ENCODE results near the gene ARMC9.

The ARMC9 gene

GRCh38 chr2:231317579-231317978 is 119.1 kb downstream of the ARMC9 start:
- no peak overlapping the region for H3K27ac ChIP-seq
- H3K36me3 ChIP-seq = peaks cover 13 to 23% (median 20%) of the 10 kb centered on the region in 3 donors
- intact Hi-C loops (cut with DNase I; ENCODE audit: low total_unique reads) = no loop called here
- no peaks in the 10 kb centered on the region for H3K27me3 ChIP-seq
- H3K9me3 ChIP-seq = no peaks in the 10 kb centered on the region
- DNase-seq = no peak
- TF ChIP-seq CTCF (IDR thresholded peaks at IDR 0.05) = no peak
- H3K4me1 ChIP-seq = no peaks in the 10 kb centered on the region
- H3K4me3 ChIP-seq = no peak overlapping the region

- DNase-seq = no peak
- H3K27ac ChIP-seq = no peak overlapping the region
- H3K9me3 ChIP-seq = no peaks in the 10 kb centered on the region
- no peaks in the 10 kb centered on the region for H3K4me1 ChIP-seq
- peaks cover 13 to 23% (median 20%) of the 10 kb centered on the region in 3 donors for H3K36me3 ChIP-seq
- H3K4me3 ChIP-seq = no peak overlapping the region
- intact Hi-C loops (cut with DNase I; ENCODE audit: low total_unique reads) = no loop called here
- no peak for TF ChIP-seq CTCF (IDR thresholded peaks at IDR 0.05)
- no peaks in the 10 kb centered on the region for H3K27me3 ChIP-seq
Observed at GRCh38 chr2:231318436-231318835, 120.0 kb downstream of the ARMC9 start.

- no peak overlapping the region for H3K27ac ChIP-seq
- H3K9me3 ChIP-seq = no peaks in the 10 kb centered on the region
- DNase-seq = no peak
- no peaks in the 10 kb centered on the region for H3K4me1 ChIP-seq
- H3K4me3 ChIP-seq = no peak overlapping the region
- intact Hi-C loops (cut with DNase I; ENCODE audit: low total_unique reads) = no loop called here
- peaks cover 13 to 23% (median 20%) of the 10 kb centered on the region in 3 donors for H3K36me3 ChIP-seq
- no peaks in the 10 kb centered on the region for H3K27me3 ChIP-seq
- TF ChIP-seq CTCF (IDR thresholded peaks at IDR 0.05) = no peak
Observed at GRCh38 chr2:231318954-231319353, 120.5 kb downstream of the ARMC9 start.

- no peaks in the 10 kb centered on the region for H3K4me1 ChIP-seq
- no peaks in the 10 kb centered on the region for H3K27me3 ChIP-seq
- H3K4me3 ChIP-seq = no peak overlapping the region
- no peak for TF ChIP-seq CTCF (IDR thresholded peaks at IDR 0.05)
- H3K27ac ChIP-seq = no peak overlapping the region
- DNase-seq = no peak
- intact Hi-C loops (cut with DNase I; ENCODE audit: low total_unique reads) = no loop called here
- H3K36me3 ChIP-seq = peaks cover 13 to 23% (median 20%) of the 10 kb centered on the region in 3 donors
- H3K9me3 ChIP-seq = no peaks in the 10 kb centered on the region
Observed at GRCh38 chr2:231319867-231320266, 121.4 kb downstream of the ARMC9 start.

- no peak for DNase-seq
- H3K4me1 ChIP-seq = no peaks in the 10 kb centered on the region
- H3K27me3 ChIP-seq = no peaks in the 10 kb centered on the region
- no peak overlapping the region for H3K27ac ChIP-seq
- no peak for TF ChIP-seq CTCF (IDR thresholded peaks at IDR 0.05)
- no peaks in the 10 kb centered on the region for H3K9me3 ChIP-seq
- intact Hi-C loops (cut with DNase I; ENCODE audit: low total_unique reads) = no loop called here
- peaks cover 13 to 23% (median 18%) of the 10 kb centered on the region in 3 donors for H3K36me3 ChIP-seq
- H3K4me3 ChIP-seq = no peak overlapping the region
Observed at GRCh38 chr2:231321021-231321420, 122.6 kb downstream of the ARMC9 start.
